ENCODE measurements around the gene ARHGEF28. TPM values are rescaled to one million over a fixed set of nuclear protein-coding genes. Genes with fewer than 3 reads are reported as not detected.

The ARHGEF28 gene
- total RNA-seq, 1 donor from 2014 or later, result 66.1 TPM

DNA sequence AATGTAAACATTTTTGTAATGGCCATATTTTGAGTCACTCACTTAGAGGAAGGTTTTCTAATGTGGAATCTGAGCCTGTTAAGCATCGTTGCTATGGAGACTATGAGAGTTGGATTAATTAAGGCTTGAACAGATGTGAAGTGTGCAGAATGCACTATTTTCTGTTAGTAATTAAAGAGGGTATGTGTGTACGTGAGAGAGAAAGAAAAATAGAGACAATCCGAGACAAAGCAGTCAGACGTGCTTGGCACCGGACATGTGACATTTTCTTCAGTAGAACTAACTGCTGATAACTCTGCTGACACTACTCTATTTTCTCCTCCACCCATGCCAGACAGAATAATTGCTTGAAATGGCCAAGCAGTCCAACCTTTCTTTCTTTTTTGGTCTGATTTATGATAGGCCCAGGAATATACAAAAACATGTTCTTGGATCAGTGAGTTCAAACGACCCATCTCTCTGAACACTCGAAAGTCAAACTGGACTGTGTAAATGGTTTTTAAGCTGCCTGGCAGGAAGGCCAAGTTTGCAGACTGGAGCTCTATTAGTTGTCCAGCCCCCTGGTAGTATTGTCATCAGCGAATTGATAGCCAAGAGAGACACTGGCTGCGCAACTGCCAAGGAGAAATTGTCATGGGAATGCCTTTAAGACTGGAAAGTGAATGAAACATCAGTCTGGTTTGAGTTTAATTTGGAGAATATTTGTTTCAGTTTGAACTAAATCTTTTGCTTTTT is 322.1 kb downstream of the ARHGEF28 start:
- H3K27me3 ChIP-seq (ENCODE audit: control insufficient read depth, insufficient read depth, low read length), result no peaks in the 10 kb centered on the region

DNA sequence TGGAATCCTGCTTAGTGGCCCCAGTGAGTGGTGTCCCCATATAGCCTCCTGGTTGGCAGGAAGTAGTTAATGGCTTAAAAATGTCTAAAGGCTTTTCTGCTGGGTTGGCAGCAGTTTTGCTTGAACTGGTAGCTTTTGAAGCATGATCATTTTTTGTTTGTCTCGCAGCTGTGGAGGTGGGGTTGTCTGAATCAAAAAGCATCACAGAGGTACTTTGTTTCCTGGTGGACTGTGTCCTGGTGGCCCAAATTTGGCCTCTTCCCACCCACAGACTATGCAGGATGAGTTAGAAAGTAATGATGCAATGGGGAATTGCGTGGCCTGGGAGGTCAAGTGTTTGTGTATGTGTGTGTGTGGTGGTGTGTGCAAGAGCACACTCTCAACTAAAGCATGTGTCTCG is 322.7 kb downstream of the ARHGEF28 start:
- no peaks in the 10 kb centered on the region for H3K27me3 ChIP-seq (ENCODE audit: control insufficient read depth, insufficient read depth, low read length)
- no peak for DNase-seq (ENCODE audit: low read depth)
- TF ChIP-seq, protein P1, sequence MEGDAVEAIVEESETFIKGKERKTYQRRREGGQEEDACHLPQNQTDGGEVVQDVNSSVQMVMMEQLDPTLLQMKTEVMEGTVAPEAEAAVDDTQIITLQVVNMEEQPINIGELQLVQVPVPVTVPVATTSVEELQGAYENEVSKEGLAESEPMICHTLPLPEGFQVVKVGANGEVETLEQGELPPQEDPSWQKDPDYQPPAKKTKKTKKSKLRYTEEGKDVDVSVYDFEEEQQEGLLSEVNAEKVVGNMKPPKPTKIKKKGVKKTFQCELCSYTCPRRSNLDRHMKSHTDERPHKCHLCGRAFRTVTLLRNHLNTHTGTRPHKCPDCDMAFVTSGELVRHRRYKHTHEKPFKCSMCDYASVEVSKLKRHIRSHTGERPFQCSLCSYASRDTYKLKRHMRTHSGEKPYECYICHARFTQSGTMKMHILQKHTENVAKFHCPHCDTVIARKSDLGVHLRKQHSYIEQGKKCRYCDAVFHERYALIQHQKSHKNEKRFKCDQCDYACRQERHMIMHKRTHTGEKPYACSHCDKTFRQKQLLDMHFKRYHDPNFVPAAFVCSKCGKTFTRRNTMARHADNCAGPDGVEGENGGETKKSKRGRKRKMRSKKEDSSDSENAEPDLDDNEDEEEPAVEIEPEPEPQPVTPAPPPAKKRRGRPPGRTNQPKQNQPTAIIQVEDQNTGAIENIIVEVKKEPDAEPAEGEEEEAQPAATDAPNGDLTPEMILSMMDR (IDR thresholded peaks at IDR 0.05; ENCODE audit: insufficient read depth, low read length, poor library complexity, severe bottlenecking), result no peak

More for the DNA sequence above, 322.1 kb downstream of the ARHGEF28 start:
- TF ChIP-seq, protein P1 (IDR thresholded peaks at IDR 0.05; ENCODE audit: insufficient read depth, low read length, poor library complexity, severe bottlenecking), result no peak
- no peaks in the 10 kb centered on the region for H3K36me3 ChIP-seq (ENCODE audit: control insufficient read depth, insufficient read depth, low read length)
- DNase-seq (ENCODE audit: low read depth), result no peak
- H3K4me3 ChIP-seq (ENCODE audit: low read depth, low read length), result no peak overlapping the region

GRCh38 chr5:73950441-73950873 is 324.5 kb downstream of the ARHGEF28 start:
- no peak for DNase-seq (ENCODE audit: low read depth)
- Histone ChIP-seq H3K4me3 (ENCODE audit: low read depth, low read length) (no peak overlapping the region), H3K27me3 (ENCODE audit: control insufficient read depth, insufficient read depth, low read length) (no peaks in the 10 kb centered on the region), H3K36me3 (ENCODE audit: control insufficient read depth, insufficient read depth, low read length) (no peaks in the 10 kb centered on the region)
- TF ChIP-seq, protein P1 (IDR thresholded peaks at IDR 0.05; ENCODE audit: insufficient read depth, low read length, poor library complexity, severe bottlenecking), result no peak

More for the DNA sequence above, 322.7 kb downstream of the ARHGEF28 start:
- no peak overlapping the region for H3K4me3 ChIP-seq (ENCODE audit: low read depth, low read length)
- no peaks in the 10 kb centered on the region for H3K36me3 ChIP-seq (ENCODE audit: control insufficient read depth, insufficient read depth, low read length)

DNA sequence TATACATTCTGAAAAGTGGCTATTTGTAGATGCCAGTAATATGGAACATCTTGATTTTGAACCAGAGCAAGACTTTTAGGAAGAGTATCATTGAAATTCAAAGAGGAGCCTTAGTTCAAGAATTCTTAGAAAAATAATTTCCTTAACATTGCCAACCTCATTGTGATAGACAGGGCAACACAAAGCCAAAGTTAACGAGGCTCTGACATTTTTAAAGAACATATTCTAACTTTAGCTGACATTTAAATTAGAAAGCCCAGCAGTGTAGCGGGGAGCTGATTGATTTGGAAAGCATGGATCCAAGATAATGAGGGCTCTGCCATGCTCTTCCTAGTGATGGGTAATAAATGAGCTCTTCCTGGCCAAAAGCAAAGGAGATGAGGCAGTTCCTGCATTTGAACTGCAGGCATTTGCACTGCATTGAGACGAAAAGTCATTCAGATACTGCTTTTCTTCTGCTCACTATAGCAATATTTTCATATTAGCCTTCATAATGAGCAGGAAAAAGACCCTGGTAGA is 325.0 kb downstream of the ARHGEF28 start:
- Histone ChIP-seq H3K36me3 (ENCODE audit: control insufficient read depth, insufficient read depth, low read length) (no peaks in the 10 kb centered on the region), H3K4me3 (ENCODE audit: low read depth, low read length) (no peak overlapping the region), H3K27me3 (ENCODE audit: control insufficient read depth, insufficient read depth, low read length) (no peaks in the 10 kb centered on the region)
- TF ChIP-seq, protein P1 (IDR thresholded peaks at IDR 0.05; ENCODE audit: insufficient read depth, low read length, poor library complexity, severe bottlenecking), result no peak
- no peak for DNase-seq (ENCODE audit: low read depth)

GRCh38 chr5:73952872-73953271 is 326.9 kb downstream of the ARHGEF28 start:
- H3K36me3 ChIP-seq (ENCODE audit: control insufficient read depth, insufficient read depth, low read length), result no peaks in the 10 kb centered on the region
- TF ChIP-seq, protein P1 (IDR thresholded peaks at IDR 0.05; ENCODE audit: insufficient read depth, low read length, poor library complexity, severe bottlenecking), result no peak
- H3K4me3 ChIP-seq (ENCODE audit: low read depth, low read length), result no peak overlapping the region
- no peaks in the 10 kb centered on the region for H3K27me3 ChIP-seq (ENCODE audit: control insufficient read depth, insufficient read depth, low read length)
- DNase-seq (ENCODE audit: low read depth), result no peak

All from kidney epithelial cell (primary cell).